Measurements from ENCODE around the gene AOC1. TPM values are rescaled to one million over a fixed set of nuclear protein-coding genes. Genes with fewer than 3 reads are reported as not detected.

Gene AOC1
- total RNA-seq, 3 donors from 2014 or later, result 0.10 TPM; not detected in 2

- Mint-ChIP-seq H3K4me1 (ENCODE audit: low read depth) (no peaks in the 10 kb centered on the region), H3K36me3 (ENCODE audit: insufficient read depth) (no peaks in the 10 kb centered on the region), H3K4me3 (no peak overlapping the region), H3K9me3 (no peaks in the 10 kb centered on the region), H3K27me3 (ENCODE audit: low read depth) (peaks cover 20% of the 10 kb centered on the region)
- ATAC-seq, result no peak
- DNase-seq, result no peak
Observed at GRCh38 chr7:150846291-150847115, 5.8 kb upstream of the AOC1 start.

- H3K9me3 Mint-ChIP-seq, result no peaks in the 10 kb centered on the region
- DNase-seq (no peak), ATAC-seq (no peak)
- H3K36me3 Mint-ChIP-seq (ENCODE audit: insufficient read depth), result no peaks in the 10 kb centered on the region
- H3K4me1 Mint-ChIP-seq (ENCODE audit: low read depth), result peaks cover 2% of the 10 kb centered on the region
- H3K27me3 Mint-ChIP-seq (ENCODE audit: low read depth), result peaks cover 28% of the 10 kb centered on the region
- H3K4me3 Mint-ChIP-seq, result no peak overlapping the region
Observed at GRCh38 chr7:150847536-150847935, 4.8 kb upstream of the AOC1 start.

GRCh38 chr7:150848111-150848510 is 4.2 kb upstream of the AOC1 start:
- DNase-seq (no peak), ATAC-seq (no peak)
- H3K27me3 Mint-ChIP-seq (ENCODE audit: low read depth), result peaks cover 28% of the 10 kb centered on the region
- H3K4me3 Mint-ChIP-seq, result no peak overlapping the region
- peaks cover 2% of the 10 kb centered on the region for H3K4me1 Mint-ChIP-seq (ENCODE audit: low read depth)
- no peaks in the 10 kb centered on the region for H3K9me3 Mint-ChIP-seq
- no peaks in the 10 kb centered on the region for H3K36me3 Mint-ChIP-seq (ENCODE audit: insufficient read depth)

GRCh38 chr7:150848561-150849115 is 3.7 kb upstream of the AOC1 start:
- Mint-ChIP-seq H3K9me3 (no peaks in the 10 kb centered on the region), H3K36me3 (ENCODE audit: insufficient read depth) (no peaks in the 10 kb centered on the region), H3K4me1 (ENCODE audit: low read depth) (peaks cover 2% of the 10 kb centered on the region), H3K27me3 (ENCODE audit: low read depth) (peaks cover 28% of the 10 kb centered on the region), H3K4me3 (no peak overlapping the region)
- DNase-seq, result no peak
- ATAC-seq, result no peak

- ATAC-seq, result no peak
- DNase-seq, result no peak
- peaks cover 2% of the 10 kb centered on the region for H3K4me1 Mint-ChIP-seq (ENCODE audit: low read depth)
- H3K9me3 Mint-ChIP-seq, result no peaks in the 10 kb centered on the region
- no peak overlapping the region for H3K4me3 Mint-ChIP-seq
- H3K36me3 Mint-ChIP-seq (ENCODE audit: insufficient read depth), result no peaks in the 10 kb centered on the region
- peaks cover 29% of the 10 kb centered on the region for H3K27me3 Mint-ChIP-seq (ENCODE audit: low read depth)
Observed at GRCh38 chr7:150849204-150849775, 3.0 kb upstream of the AOC1 start.

- peaks cover 2% of the 10 kb centered on the region for H3K4me1 Mint-ChIP-seq (ENCODE audit: low read depth)
- ATAC-seq, result peak; percentile 18 to 27
Observed at GRCh38 chr7:150850273-150850672, 2.0 kb upstream of the AOC1 start.

GRCh38 chr7:150851492-150852370 is 586 bp upstream of the AOC1 start:
- Mint-ChIP-seq H3K4me3 (no peak overlapping the region), H3K27me3 (ENCODE audit: low read depth) (peaks cover 31% of the 10 kb centered on the region), H3K4me1 (ENCODE audit: low read depth) (peaks cover 2% of the 10 kb centered on the region), H3K36me3 (ENCODE audit: insufficient read depth) (no peaks in the 10 kb centered on the region), H3K9me3 (no peaks in the 10 kb centered on the region)
- no peak for DNase-seq
- no peak for ATAC-seq

More at GRCh38 chr7:150850273-150850672, 2.0 kb upstream of the AOC1 start:
- H3K36me3 Mint-ChIP-seq (ENCODE audit: insufficient read depth), result no peaks in the 10 kb centered on the region
- peaks cover 31% of the 10 kb centered on the region for H3K27me3 Mint-ChIP-seq (ENCODE audit: low read depth)
- no peaks in the 10 kb centered on the region for H3K9me3 Mint-ChIP-seq
- no peak overlapping the region for H3K4me3 Mint-ChIP-seq
- no peak for DNase-seq

GRCh38 chr7:150854066-150855000 is 2.0 kb downstream of the AOC1 start:
- Mint-ChIP-seq H3K27me3 (ENCODE audit: low read depth) (peaks cover 31% of the 10 kb centered on the region), H3K36me3 (ENCODE audit: insufficient read depth) (no peaks in the 10 kb centered on the region)
- ATAC-seq, result no peak

GRCh38 chr7:150855046-150855445 is 2.7 kb downstream of the AOC1 start:
- DNase-seq (no peak), ATAC-seq (no peak)
- H3K9me3 Mint-ChIP-seq, result no peaks in the 10 kb centered on the region
- no peaks in the 10 kb centered on the region for H3K36me3 Mint-ChIP-seq (ENCODE audit: insufficient read depth)
- peaks cover 27% of the 10 kb centered on the region for H3K27me3 Mint-ChIP-seq (ENCODE audit: low read depth)
- no peak overlapping the region for H3K4me3 Mint-ChIP-seq
- peaks cover 2% of the 10 kb centered on the region for H3K4me1 Mint-ChIP-seq (ENCODE audit: low read depth)

More at GRCh38 chr7:150854066-150855000, 2.0 kb downstream of the AOC1 start:
- DNase-seq, result no peak
- H3K9me3 Mint-ChIP-seq, result no peaks in the 10 kb centered on the region
- no peak overlapping the region for H3K4me3 Mint-ChIP-seq
- peaks cover 2% of the 10 kb centered on the region for H3K4me1 Mint-ChIP-seq (ENCODE audit: low read depth)

- Mint-ChIP-seq H3K4me3 (no peak overlapping the region), H3K27me3 (ENCODE audit: low read depth) (peaks cover 23% of the 10 kb centered on the region)
Observed at GRCh38 chr7:150855476-150856302, 3.4 kb downstream of the AOC1 start.

GRCh38 chr7:150856303-150857275 is 4.3 kb downstream of the AOC1 start:
- Mint-ChIP-seq H3K27me3 (ENCODE audit: low read depth) (peaks cover 16% of the 10 kb centered on the region), H3K4me3 (no peak overlapping the region), H3K4me1 (ENCODE audit: low read depth) (peaks cover 2% of the 10 kb centered on the region), H3K9me3 (no peaks in the 10 kb centered on the region), H3K36me3 (ENCODE audit: insufficient read depth) (no peaks in the 10 kb centered on the region)
- ATAC-seq (no peak), DNase-seq (no peak)

More at GRCh38 chr7:150855476-150856302, 3.4 kb downstream of the AOC1 start:
- Mint-ChIP-seq H3K9me3 (no peaks in the 10 kb centered on the region), H3K4me1 (ENCODE audit: low read depth) (peaks cover 2% of the 10 kb centered on the region), H3K36me3 (ENCODE audit: insufficient read depth) (no peaks in the 10 kb centered on the region)
- ATAC-seq (no peak), DNase-seq (no peak)

Measured in activated T-cell treated with anti-CD3 and anti-CD28 coated beads, Interleukin-2, amount 50 U/mL, for 4 hours (primary cell).